HEK293 (cell line): ENCODE results near the gene ZCCHC3.

Experiments used
- CTCF ChIA-PET: fragments of 350-600 bp; formaldehyde crosslinking; extraction: SDS; loops from one replicate; lab custom pipeline; 2021; ENCODE audit warnings: antibody characterized with exemption; lab: Yijun Ruan, JAX
- POLR2A ChIA-PET: fragments of 300-600 bp; formaldehyde crosslinking; extraction: SDS; loops from one replicate; lab custom pipeline; 2020; ENCODE audit warnings: antibody characterized with exemption, inconsistent platforms; lab: Yijun Ruan, JAX
- H3K27ac ChIP-seq: fragments of 200-500 bp; sonication (Bioruptor generic); 2 replicates; pipeline ENCODE4 v1.5.1; 2014; ENCODE audit warnings: low read depth, low read length, control low read depth, inconsistent platforms; ENCODE audit errors: extremely low read depth
- H3K36me3 ChIP-seq, 2 experiments: fragments of 200-500 bp in 1 of 2; sonication (Bioruptor generic) in 1 of 2; 1 replicate in 1 of 2; 2 replicates in 1 of 2; pipeline ENCODE4 v1.5.1; 2014 to 2017; ENCODE audit warnings: inconsistent platforms in 2 of 2, low read length in 2 of 2; ENCODE audit not compliant: control insufficient read depth in 2 of 2, insufficient read depth in 1 of 2
- H3K4me1 ChIP-seq: fragments of 200-500 bp; sonication (Bioruptor generic); 2 replicates; pipeline ENCODE4 v1.5.1; 2014; ENCODE audit warnings: mild to moderate bottlenecking, low read length, inconsistent platforms; ENCODE audit not compliant: control insufficient read depth, insufficient read depth
- H3K4me3 ChIP-seq: 2 replicates; pipeline ENCODE4 v1.5.1; 2011; ENCODE audit warnings: low read depth, mild to moderate bottlenecking, control low read depth, low read length, moderate library complexity
- H3K9me3 ChIP-seq: fragments of 200-500 bp; sonication (Bioruptor generic); 2 replicates; pipeline ENCODE4 v1.5.1; 2014; ENCODE audit warnings: low read depth, low read length, inconsistent platforms; ENCODE audit not compliant: control insufficient read depth, insufficient read depth
- BCL11B ChIP-seq: fragments of 450-650 bp; formaldehyde crosslinking; IDR thresholded peaks from 2 replicates; pipeline ENCODE4 v1.5.1; 2016; ENCODE audit warnings: low read depth, missing biosample characterization, missing genetic modification characterization
- GLIS1 ChIP-seq: fragments of 450-650 bp; formaldehyde crosslinking; IDR thresholded peaks from 2 replicates; pipeline ENCODE4 v1.5.1; 2016; ENCODE audit warnings: missing biosample characterization, missing genetic modification characterization
- HOXC10 ChIP-seq: sonication (generic); formaldehyde crosslinking; IDR thresholded peaks from 2 replicates; pipeline ENCODE4 v1.8.1; 2023; ENCODE audit warnings: mild to moderate bottlenecking, missing genetic modification reagents
- OSR2 ChIP-seq: fragments of 450-650 bp; formaldehyde crosslinking; IDR thresholded peaks from 2 replicates; pipeline ENCODE4 v1.5.1; 2016; ENCODE audit warnings: missing biosample characterization, missing genetic modification characterization
- RBAK ChIP-seq: fragments of 450-650 bp; formaldehyde crosslinking; IDR thresholded peaks from 2 replicates; pipeline ENCODE4 v1.5.1; 2016; ENCODE audit warnings: missing biosample characterization, missing genetic modification characterization
- REPIN1 ChIP-seq: fragments of 450-650 bp; formaldehyde crosslinking; IDR thresholded peaks from 2 replicates; pipeline ENCODE4 v1.5.1; 2017; ENCODE audit warnings: missing biosample characterization, missing genetic modification characterization, low read depth
- SCRT2 ChIP-seq: fragments of 450-650 bp; formaldehyde crosslinking; IDR thresholded peaks from 2 replicates; pipeline ENCODE4 v1.5.1; 2016; ENCODE audit warnings: missing biosample characterization, missing genetic modification characterization
- SETDB1 ChIP-seq: IDR thresholded peaks from one replicate; pipeline ENCODE4 v1.6.1; 2017; ENCODE audit warnings: mild to moderate bottlenecking, low read length, moderate library complexity, mixed read lengths; ENCODE audit not compliant: insufficient read length
- TRIM28 ChIP-seq: IDR thresholded peaks from 2 replicates; pipeline ENCODE4 v1.6.1; 2011; ENCODE audit warnings: low read length, control low read depth, borderline replicate concordance
- ZBTB20 ChIP-seq: fragments of 450-650 bp; formaldehyde crosslinking; IDR thresholded peaks from 2 replicates; pipeline ENCODE4 v1.5.1; 2016; ENCODE audit warnings: missing biosample characterization, missing genetic modification characterization
- ZNF10 ChIP-seq: fragments of 450-650 bp; formaldehyde crosslinking; IDR thresholded peaks from 2 replicates; pipeline ENCODE4 v1.5.1; 2017; ENCODE audit warnings: missing biosample characterization, missing genetic modification characterization
- ZNF16 ChIP-seq: fragments of 450-650 bp; formaldehyde crosslinking; IDR thresholded peaks from 2 replicates; pipeline ENCODE4 v1.5.1; 2016; ENCODE audit warnings: low read depth, missing biosample characterization, missing genetic modification characterization
- ZNF341 ChIP-seq: fragments of 450-650 bp; formaldehyde crosslinking; IDR thresholded peaks from 2 replicates; pipeline ENCODE4; 2016; ENCODE audit warnings: low read depth, missing biosample characterization, missing genetic modification characterization
- ZNF510 ChIP-seq: fragments of 450-650 bp; formaldehyde crosslinking; IDR thresholded peaks from 2 replicates; pipeline ENCODE4 v1.5.1; 2018; ENCODE audit warnings: mild to moderate bottlenecking, missing genetic modification characterization, missing biosample characterization; ENCODE audit not compliant: insufficient replicate concordance
- TF ChIP-seq, protein P1 (sequence below): fragments of 450-650 bp; formaldehyde crosslinking; IDR thresholded peaks from 2 replicates; pipeline ENCODE4 v1.5.1; 2016; ENCODE audit warnings: missing biosample characterization, missing genetic modification characterization
- TF ChIP-seq, protein P2 (sequence below): fragments of 450-650 bp; formaldehyde crosslinking; IDR thresholded peaks from 2 replicates; pipeline ENCODE4 v1.5.1; 2016; ENCODE audit warnings: missing biosample characterization, missing genetic modification characterization, low read depth
- TF ChIP-seq, protein P3 (sequence below): fragments of 450-650 bp; formaldehyde crosslinking; IDR thresholded peaks from 2 replicates; pipeline ENCODE4 v1.5.1; 2017; ENCODE audit warnings: missing biosample characterization, missing genetic modification characterization
- TF ChIP-seq, protein P4 (sequence below): fragments of 450-650 bp; formaldehyde crosslinking; IDR thresholded peaks from 2 replicates; pipeline ENCODE4 v1.5.1; 2017; ENCODE audit warnings: missing biosample characterization, missing genetic modification characterization
- TF ChIP-seq, protein P5 (sequence below): fragments of 450-650 bp; formaldehyde crosslinking; IDR thresholded peaks from 2 replicates; pipeline ENCODE4 v1.5.1; 2016; ENCODE audit warnings: missing biosample characterization, missing genetic modification characterization

ZCCHC3 gene

DNA sequence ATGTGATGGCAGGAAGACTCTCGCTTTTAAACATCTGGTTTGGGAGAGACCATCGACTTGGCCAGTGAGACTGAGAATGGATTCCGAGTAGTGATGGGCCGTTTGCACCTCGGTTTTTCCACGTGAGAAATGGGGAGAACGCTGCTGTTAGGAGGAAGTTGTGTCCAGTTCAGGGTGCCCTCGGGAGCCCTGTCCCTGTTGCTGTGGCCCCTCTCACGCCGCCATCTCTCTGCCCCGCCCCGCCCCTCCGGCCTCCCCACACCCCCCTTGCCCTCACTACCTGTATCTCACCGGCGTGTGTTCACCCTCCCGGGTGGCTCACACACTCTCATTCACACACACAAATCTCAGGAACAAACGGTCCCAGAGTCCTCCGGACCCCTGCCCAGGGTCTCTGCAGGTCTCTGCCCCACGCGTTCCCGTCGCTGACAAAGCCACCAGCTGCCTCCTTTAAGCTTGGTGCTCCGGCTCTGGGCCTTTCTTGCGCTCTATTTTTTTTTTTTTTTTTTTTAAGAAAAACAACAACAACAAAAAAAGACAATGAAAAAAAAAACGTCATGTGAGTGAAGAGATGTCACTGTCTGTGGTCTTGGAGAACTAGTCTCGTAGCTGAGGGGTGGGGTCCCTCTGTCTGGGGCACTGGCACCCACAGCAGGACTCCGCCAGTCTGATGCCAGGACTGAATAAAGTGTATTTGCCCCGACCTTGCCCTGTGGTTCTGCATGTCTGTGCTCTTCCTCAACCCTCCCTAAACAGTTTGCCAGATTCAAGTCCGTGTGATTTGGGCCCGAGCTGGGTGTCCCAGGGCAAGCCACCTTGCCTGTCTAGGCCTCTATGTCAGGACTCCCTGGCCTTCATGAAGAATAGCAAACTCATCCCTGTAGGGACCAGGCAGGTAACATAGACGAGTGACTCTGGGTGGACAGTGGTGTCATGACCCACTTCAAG lies 30.9 kb downstream of the ZCCHC3 start:
- Histone ChIP-seq H3K4me1 (peaks cover 10% of the 10 kb centered on the region), H3K27ac (peak overlapping the region; percentile 53; the same call in 1 of the 2 replicates), H3K36me3 (peaks cover 0 to 5% of the 10 kb centered on the region in 2 experiments; a peak in 1 of 3 replicates), H3K4me3 (no peak overlapping the region), H3K9me3 (no peaks in the 10 kb centered on the region)
- TF ChIP-seq SCRT2 (tag by site-specific recombination) (no peak), OSR2 (no peak)
- TF ChIP-seq, protein P1, sequence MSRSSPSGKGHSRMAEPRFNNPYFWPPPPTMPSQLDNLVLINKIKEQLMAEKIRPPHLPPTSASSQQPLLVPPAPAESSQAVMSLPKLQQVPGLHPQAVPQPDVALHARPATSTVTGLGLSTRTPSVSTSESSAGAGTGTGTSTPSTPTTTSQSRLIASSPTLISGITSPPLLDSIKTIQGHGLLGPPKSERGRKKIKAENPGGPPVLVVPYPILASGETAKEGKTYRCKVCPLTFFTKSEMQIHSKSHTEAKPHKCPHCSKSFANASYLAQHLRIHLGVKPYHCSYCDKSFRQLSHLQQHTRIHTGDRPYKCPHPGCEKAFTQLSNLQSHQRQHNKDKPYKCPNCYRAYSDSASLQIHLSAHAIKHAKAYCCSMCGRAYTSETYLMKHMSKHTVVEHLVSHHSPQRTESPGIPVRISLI: peak; percentile 56; the same call in 1 of the 2 replicates
- POLR2A ChIA-PET: interaction anchor here (1.9 kb wide), 1 partner anchor 18 kb away, joined by 4 read pairs; no protein-coding TSS in a partner anchor
- CTCF ChIA-PET: interaction anchor here (0.6 to 3.6 kb wide), 8 partner anchors 14 to 91 kb away, joined by 3 to 21 read pairs (median 4); no protein-coding TSS in a partner anchor

DNA sequence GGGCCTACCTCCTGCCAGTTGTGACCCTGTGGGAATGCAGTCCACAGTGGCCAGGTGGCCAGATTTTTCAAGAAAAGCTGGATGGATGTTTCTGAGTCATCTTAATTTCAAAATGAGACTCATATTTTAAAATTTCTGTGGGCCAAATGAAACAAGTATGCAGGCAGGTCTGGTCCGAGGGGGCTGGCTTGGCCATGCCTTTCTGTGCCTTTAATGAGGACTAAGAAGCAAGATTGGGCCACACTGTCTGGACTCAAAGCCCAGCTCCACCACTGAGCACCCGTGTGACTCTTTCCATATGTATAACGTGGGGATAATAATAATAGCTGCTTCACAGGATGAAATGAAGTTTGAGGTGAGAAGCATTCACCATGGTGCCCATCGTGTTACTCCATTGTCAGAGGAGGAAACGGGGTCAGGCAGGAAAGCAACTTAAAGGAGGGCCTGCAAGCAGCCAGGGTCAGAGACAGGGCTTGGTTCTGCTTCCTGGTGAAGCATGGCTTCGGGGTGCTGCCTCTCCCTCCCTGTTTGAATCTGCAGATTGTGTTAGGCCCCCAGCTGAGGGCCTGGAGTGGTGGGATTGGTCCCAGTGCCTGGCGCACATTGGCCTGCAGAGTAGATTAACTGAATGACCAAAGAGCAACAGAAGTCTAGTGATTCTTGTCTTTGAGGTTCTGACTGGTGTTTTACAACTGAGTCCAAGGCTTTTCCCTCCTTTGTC lies 31.8 kb downstream of the ZCCHC3 start:
- H3K4me3 ChIP-seq: no peak overlapping the region
- TF ChIP-seq ZNF16 (no peak), ZNF510 (tag by site-specific recombination) (no peak), TRIM28 (no peak), ZNF10 (tag by site-specific recombination) (no peak), GLIS1 (tag by site-specific recombination) (peak; percentile 50; the same call in 1 of the 2 replicates), BCL11B (tag by site-specific recombination) (no peak), ZBTB20 (no peak), REPIN1 (tag by site-specific recombination) (no peak), HOXC10 (CRISPR knock-in tag) (no peak), RBAK (tag by site-specific recombination) (no peak), ZNF341 (tag by site-specific recombination) (0 out of 2 replicates have a peak, but pooled peaks have one; percentile 26), SETDB1 (no peak)
- TF ChIP-seq, protein P2, sequence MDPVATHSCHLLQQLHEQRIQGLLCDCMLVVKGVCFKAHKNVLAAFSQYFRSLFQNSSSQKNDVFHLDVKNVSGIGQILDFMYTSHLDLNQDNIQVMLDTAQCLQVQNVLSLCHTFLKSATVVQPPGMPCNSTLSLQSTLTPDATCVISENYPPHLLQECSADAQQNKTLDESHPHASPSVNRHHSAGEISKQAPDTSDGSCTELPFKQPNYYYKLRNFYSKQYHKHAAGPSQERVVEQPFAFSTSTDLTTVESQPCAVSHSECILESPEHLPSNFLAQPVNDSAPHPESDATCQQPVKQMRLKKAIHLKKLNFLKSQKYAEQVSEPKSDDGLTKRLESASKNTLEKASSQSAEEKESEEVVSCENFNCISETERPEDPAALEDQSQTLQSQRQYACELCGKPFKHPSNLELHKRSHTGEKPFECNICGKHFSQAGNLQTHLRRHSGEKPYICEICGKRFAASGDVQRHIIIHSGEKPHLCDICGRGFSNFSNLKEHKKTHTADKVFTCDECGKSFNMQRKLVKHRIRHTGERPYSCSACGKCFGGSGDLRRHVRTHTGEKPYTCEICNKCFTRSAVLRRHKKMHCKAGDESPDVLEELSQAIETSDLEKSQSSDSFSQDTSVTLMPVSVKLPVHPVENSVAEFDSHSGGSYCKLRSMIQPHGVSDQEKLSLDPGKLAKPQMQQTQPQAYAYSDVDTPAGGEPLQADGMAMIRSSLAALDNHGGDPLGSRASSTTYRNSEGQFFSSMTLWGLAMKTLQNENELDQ (tag by site-specific recombination): no peak
- TF ChIP-seq, protein P3, sequence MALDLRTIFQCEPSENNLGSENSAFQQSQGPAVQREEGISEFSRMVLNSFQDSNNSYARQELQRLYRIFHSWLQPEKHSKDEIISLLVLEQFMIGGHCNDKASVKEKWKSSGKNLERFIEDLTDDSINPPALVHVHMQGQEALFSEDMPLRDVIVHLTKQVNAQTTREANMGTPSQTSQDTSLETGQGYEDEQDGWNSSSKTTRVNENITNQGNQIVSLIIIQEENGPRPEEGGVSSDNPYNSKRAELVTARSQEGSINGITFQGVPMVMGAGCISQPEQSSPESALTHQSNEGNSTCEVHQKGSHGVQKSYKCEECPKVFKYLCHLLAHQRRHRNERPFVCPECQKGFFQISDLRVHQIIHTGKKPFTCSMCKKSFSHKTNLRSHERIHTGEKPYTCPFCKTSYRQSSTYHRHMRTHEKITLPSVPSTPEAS (tag by site-specific recombination): no peak
- TF ChIP-seq, protein P4, sequence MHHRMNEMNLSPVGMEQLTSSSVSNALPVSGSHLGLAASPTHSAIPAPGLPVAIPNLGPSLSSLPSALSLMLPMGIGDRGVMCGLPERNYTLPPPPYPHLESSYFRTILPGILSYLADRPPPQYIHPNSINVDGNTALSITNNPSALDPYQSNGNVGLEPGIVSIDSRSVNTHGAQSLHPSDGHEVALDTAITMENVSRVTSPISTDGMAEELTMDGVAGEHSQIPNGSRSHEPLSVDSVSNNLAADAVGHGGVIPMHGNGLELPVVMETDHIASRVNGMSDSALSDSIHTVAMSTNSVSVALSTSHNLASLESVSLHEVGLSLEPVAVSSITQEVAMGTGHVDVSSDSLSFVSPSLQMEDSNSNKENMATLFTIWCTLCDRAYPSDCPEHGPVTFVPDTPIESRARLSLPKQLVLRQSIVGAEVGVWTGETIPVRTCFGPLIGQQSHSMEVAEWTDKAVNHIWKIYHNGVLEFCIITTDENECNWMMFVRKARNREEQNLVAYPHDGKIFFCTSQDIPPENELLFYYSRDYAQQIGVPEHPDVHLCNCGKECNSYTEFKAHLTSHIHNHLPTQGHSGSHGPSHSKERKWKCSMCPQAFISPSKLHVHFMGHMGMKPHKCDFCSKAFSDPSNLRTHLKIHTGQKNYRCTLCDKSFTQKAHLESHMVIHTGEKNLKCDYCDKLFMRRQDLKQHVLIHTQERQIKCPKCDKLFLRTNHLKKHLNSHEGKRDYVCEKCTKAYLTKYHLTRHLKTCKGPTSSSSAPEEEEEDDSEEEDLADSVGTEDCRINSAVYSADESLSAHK (tag by site-specific recombination): no peak
- TF ChIP-seq, protein P5, sequence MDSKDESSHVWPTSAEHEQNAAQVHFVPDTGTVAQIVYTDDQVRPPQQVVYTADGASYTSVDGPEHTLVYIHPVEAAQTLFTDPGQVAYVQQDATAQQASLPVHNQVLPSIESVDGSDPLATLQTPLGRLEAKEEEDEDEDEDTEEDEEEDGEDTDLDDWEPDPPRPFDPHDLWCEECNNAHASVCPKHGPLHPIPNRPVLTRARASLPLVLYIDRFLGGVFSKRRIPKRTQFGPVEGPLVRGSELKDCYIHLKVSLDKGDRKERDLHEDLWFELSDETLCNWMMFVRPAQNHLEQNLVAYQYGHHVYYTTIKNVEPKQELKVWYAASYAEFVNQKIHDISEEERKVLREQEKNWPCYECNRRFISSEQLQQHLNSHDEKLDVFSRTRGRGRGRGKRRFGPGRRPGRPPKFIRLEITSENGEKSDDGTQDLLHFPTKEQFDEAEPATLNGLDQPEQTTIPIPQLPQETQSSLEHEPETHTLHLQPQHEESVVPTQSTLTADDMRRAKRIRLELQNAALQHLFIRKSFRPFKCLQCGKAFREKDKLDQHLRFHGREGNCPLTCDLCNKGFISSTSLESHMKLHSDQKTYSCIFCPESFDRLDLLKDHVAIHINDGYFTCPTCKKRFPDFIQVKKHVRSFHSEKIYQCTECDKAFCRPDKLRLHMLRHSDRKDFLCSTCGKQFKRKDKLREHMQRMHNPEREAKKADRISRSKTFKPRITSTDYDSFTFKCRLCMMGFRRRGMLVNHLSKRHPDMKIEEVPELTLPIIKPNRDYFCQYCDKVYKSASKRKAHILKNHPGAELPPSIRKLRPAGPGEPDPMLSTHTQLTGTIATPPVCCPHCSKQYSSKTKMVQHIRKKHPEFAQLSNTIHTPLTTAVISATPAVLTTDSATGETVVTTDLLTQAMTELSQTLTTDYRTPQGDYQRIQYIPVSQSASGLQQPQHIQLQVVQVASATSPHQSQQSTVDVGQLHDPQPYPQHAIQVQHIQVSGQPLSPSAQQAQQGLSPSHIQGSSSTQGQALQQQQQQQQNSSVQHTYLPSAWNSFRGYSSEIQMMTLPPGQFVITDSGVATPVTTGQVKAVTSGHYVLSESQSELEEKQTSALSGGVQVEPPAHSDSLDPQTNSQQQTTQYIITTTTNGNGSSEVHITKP (tag by site-specific recombination): no peak
- CTCF ChIA-PET: interaction anchor here (0.6 to 3.6 kb wide), 9 partner anchors 13 to 92 kb away, joined by 3 to 26 read pairs (median 4); partner anchors contain the start of gene NRSN2
- POLR2A ChIA-PET: interaction anchor here (1.0 to 3.2 kb wide), 8 partner anchors 13 to 78 kb away, joined by 3 to 14 read pairs (median 4); partner anchors contain the start of gene NRSN2
- H3K36me3 ChIP-seq: peaks cover 0 to 5% of the 10 kb centered on the region in 2 experiments; a peak in 1 of 3 replicates
- no peak overlapping the region for H3K27ac ChIP-seq
- H3K9me3 ChIP-seq: no peaks in the 10 kb centered on the region
- H3K4me1 ChIP-seq: peaks cover 10% of the 10 kb centered on the region
